ENCODE results near the gene DPF3.

GRCh38 chr14:72904218-72904617 is 10.3 kb upstream of the DPF3 start:
- TF ChIP-seq CTCF (IDR thresholded peaks at IDR 0.05; ENCODE audit: insufficient read depth, low read length, poor library complexity, severe bottlenecking) (no peak), EZH2phosphoT487 (conservative IDR thresholded peaks at IDR 0.05; ENCODE audit: low read length) (no peak)
